ENCODE data around the gene SLC5A10.
"Not testable (repeated sequence)": the region's sequence is repeated elsewhere in the genome, so short reads cannot be mapped to it uniquely, and the experiment has no call there.

Gene SLC5A10

GRCh38 chr17:19017804-19018599 is 66.0 kb downstream of the SLC5A10 start:
- no peak for DNase-seq (ENCODE audit: low read depth)

DNA sequence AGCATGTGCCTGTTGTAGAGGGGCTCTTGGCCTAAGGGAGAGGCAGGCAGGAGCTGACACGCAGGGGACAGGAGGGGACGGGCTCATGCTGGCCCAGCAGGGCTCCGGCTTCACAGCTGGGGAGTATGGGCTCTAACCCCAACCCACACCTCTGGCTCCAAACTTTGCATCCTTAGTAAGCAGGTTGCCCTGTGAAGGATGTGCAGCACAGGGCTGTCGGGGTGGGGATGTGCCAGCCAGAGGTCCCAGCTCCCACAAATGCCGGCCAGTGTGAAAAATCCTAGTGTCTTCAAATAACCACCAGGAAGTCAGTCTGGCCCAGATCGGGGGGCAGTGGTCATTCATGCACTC is 66.6 kb downstream of the SLC5A10 start:
- no peak for DNase-seq (ENCODE audit: low read depth)

DNA sequence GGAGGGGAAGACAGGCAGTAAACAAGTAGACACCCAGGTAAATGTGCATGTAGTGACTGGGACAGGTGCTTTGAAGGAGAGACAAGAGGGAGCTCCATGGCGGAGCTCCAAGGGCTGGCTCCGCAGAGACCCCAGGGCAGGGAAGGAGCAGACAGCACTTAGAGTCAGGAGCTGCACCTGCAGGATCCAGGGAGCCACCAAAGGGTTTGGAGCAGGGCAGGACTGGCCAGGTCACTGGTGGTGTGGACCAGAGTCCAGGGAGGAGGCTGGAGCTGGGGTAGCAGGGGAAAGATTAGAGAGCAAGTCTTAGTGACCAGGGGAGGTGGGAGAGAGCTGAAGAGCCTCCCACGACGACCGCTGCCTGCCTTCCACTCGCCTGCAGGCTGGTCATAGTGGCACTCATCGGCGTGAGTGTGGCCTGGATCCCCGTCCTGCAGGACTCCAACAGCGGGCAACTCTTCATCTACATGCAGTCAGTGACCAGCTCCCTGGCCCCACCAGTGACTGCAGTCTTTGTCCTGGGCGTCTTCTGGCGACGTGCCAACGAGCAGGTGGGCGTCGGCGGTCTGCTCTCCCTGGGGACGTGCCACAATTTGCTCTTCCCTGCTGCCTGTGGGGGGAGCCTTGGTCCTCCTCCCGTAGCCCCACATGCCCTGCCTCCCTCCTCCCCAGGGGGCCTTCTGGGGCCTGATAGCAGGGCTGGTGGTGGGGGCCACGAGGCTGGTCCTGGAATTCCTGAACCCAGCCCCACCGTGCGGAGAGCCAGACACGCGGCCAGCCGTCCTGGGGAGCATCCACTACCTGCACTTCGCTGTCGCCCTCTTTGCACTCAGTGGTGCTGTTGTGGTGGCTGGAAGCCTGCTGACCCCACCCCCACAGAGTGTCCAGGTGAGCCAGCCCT is 67.3 kb downstream of the SLC5A10 start:
- no peak for DNase-seq (ENCODE audit: low read depth)

DNA sequence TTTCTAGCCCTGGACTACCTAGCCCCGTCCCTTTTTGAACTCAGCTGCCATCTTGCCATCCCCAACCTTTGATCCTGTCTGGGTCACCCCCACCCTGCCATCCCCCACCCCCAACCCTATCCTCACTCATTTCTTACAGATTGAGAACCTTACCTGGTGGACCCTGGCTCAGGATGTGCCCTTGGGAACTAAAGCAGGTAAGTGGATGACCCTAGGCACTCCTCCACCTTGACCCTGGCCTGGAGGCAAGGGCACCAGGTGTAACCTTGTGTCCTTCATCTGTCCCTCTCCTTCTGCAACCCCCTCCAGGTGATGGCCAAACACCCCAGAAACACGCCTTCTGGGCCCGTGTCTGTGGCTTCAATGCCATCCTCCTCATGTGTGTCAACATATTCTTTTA is 68.1 kb downstream of the SLC5A10 start:
- DNase-seq (ENCODE audit: low read depth): no peak

DNA sequence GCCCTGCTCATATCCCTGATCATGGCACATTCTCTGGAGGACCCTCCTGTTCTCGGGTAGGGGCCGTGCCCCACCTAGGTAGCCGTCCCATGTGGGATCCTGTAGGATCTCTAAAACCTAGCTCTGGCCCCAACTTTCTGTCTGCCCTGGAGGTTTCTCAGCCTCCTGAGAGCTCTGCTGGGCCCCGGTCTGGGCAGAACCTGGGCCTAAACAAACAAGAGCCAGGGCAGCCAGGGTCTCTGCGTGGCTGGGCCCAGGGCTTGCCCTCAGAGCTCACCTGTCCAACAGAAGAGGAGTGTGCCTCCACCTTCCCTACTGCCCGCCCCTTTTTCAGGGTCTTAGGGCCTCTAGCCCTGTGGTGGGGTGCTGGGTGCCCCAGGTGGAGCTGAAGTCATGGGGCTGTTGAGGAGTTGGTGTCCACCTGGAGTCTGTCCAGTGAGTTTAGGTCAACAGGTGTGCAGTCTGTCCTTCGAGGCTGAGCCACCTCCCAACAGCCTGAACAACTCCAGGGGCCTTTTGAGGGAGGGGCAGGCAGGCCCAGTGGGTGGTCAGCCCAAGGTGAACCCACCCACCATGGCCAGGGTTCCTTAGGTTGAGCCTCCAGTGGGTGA is 69.2 kb downstream of the SLC5A10 start:
- not testable (repeated sequence) for DNase-seq (ENCODE audit: low read depth)

GRCh38 chr17:19021622-19022083 is 69.7 kb downstream of the SLC5A10 start:
- no peak for DNase-seq (ENCODE audit: low read depth)

- no peak for DNase-seq (ENCODE audit: low read depth)
Observed at GRCh38 chr17:19022128-19022527, 70.2 kb downstream of the SLC5A10 start.

GRCh38 chr17:19022747-19023146 is 70.8 kb downstream of the SLC5A10 start:
- no peak for DNase-seq (ENCODE audit: low read depth)

GRCh38 chr17:19023209-19023999 is 71.4 kb downstream of the SLC5A10 start:
- DNase-seq (ENCODE audit: low read depth): no peak

DNA sequence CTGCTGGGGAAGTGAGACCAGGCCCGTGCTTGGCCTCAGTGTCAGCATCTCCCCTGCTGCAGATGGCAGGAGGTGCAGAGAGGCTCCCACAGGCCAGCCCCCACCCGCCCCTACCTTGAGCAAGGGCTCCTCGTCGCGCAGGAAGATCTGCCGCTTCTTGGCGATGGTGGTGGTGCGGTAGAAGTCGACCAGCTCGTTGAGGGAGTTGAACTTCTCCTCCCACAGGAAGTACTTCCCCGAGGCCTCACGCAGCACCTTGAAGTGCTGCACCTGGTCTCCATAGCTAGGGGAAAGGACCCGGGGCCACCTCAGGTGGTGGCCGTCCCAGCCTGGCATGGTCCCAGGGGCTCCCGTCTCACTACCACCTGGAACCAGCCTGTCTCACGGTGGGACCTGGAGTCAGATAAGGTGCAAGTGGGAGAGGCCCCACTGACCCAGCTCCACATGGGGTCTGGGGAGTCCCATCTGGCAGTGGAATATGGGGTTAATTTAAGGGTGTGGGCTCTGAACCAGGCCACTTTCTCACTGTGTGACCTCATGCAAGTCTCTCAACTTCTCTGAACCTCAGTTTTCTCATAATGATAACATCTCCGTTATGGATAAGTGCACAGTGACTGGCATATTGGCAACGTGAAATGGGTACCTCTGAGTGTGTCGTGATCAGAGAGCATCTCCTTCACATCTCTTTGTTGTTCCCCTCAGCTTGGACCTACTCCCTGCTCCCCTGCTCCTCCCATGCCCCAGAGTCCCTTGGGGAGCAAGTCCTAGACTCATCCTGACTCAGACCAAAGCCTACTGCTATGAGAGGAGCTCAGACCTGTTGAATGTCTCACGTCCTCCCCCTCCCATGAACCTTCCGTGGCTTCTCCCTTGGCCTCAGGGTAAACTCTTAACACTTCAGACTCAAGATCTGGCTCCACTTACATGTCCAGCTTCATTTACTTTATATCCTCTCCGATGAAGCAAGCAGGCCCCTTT is 72.4 kb downstream of the SLC5A10 start:
- DNase-seq (ENCODE audit: low read depth): no peak

- not testable (repeated sequence) for DNase-seq (ENCODE audit: low read depth)
Observed at GRCh38 chr17:19028671-19029070, 76.7 kb downstream of the SLC5A10 start.

GRCh38 chr17:19029740-19030139 is 77.8 kb downstream of the SLC5A10 start:
- DNase-seq (ENCODE audit: low read depth): not testable (repeated sequence)

DNA sequence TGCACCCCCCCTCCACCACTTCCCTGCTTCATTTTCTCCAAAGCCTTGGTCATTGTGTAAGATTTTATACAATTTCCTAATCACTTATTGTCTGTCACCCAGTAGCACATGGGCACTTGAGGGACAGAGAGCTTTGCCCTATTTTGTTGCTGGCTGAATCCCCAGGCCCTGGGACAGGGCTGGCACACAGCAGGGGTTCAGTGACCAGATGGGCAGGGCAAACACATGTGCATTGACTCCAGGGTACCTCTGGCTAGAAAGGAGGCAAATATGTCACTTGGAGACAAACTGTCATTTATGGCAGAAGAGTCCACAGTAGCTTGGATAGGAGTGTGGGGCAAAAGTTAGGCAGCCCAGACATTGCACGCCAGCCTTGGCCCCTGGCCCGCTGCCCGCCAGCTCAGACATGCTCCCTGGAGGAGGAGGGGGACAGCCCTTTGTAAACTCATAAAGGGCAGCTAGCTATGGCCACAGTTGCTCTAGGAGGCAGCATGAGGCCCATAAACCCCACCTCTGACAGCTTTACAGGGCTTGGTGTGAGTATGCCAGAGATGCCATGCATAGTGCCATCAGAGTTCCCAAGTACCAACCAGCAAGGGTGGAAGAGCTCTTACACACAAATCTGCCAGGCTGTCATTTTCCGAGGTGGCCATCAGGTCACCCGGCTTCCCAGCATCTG is 78.9 kb downstream of the SLC5A10 start:
- DNase-seq (ENCODE audit: low read depth): not testable (repeated sequence)

DNA sequence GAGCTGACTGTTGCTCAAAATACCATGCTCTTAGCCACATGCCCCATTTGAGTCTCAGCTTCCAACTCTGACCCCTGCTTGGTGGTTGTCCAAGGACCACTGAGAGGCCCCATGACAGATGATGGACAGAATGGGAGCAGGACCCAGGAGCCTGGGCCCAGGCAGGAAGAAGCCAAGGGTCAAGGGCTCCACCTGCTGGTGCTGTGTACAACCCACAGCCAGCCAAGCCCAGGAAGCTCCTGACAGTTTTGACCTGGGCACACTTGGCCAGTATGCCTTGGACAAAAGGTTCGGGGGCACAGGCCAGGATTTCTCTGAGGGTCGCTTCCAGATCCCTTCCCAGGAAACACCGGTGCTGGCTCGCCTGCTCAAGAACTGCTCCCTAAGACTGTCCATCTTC is 79.8 kb downstream of the SLC5A10 start:
- peak; percentile 17 for DNase-seq (ENCODE audit: low read depth)

DNA sequence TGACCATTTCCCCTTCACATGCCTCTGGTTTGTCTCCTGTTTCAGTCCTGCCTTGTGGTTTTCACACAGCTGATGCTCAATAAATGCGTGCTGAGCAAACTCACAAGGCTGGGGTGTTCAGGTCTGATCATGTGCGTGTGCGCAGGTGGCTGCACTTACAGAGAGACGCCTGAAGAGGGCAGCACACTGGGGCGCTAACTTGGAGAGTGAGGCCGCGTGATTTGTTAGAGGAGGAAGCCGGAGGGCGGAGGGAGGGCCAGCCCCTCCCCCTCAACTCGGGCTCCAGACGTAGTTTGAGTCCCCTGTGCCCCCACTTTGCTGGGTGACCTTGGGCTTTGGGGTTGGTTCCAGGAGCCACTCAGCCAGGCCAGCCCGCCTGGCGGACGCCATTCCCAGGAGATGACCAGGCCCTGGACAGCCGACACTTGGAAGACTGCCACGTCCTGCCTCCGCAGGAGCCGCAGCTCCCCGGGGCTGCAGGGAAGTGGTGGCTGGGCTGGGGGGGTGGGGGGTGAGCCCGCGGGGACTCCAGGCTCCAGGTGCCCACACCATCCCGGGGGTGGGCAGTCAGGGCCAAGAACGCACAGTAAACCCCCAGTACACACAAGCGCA is 80.5 kb downstream of the SLC5A10 start:
- DNase-seq (ENCODE audit: low read depth): not testable (repeated sequence)

DNA sequence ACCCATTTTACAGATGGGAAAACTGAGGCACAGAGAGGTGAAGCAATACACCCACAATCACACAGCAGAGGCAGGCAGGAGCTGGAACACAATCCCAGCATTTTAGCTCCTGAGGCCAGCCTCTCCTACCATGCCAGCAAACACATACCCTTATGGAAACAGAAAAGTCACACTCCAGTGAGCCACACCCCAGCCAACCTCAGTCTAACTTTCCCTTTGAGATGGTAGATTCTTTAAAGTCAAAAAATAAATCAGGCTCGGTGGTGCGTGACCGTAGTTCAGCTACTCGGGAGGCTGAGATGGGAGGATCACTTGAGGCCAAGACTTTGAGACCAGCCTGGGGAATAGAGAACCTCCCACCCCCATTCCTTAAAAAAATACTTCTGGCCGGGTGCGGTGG is 84.2 kb downstream of the SLC5A10 start:
- DNase-seq (ENCODE audit: low read depth): not testable (repeated sequence)

DNA sequence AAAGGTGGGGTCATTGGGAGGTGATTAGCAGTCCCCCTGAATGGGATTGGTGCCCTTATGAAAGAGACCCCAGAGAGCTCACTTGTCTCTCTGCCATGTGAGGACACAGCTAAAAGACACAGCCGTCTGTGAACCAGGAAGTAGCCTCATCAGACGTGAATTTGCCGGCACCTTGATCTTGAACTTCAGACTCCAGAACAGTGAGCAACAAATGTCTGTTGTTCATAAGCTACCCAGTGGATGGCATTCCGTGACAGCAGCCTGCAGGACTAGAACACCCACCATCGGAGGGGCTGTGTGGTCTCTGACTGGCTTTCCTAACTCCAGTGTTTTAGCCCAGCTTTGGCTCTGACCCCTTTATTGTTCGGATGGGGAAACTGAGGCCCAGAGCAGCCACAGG is 85.6 kb downstream of the SLC5A10 start:
- not testable (repeated sequence) for DNase-seq (ENCODE audit: low read depth)

GRCh38 chr17:19038007-19038406 is 86.0 kb downstream of the SLC5A10 start:
- not testable (repeated sequence) for DNase-seq (ENCODE audit: low read depth)

DNA sequence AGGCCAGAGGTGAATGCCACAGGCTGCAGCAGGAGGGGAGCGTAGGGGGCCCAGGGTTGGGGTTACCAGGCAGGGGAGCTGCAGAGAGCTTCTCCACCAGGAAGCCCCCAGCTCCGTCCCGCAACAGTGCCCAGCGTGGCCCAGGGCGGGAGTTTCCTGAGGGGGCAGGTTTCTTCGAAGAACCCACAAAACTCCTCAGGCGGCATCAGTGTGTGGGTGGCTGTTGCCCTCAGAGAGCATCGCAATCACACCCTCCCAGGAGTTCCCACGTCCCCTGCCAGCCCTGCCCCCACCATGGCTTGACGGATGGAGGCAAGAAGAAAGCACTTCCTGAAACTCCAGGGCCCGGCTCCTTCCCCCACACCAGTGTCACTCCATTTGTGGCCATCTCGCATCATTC is 86.8 kb downstream of the SLC5A10 start:
- DNase-seq (ENCODE audit: low read depth): not testable (repeated sequence)

Measured in activated gamma-delta T cell treated with anti-CD3 and anti-CD28 coated beads, Interleukin-2, amount 50 U/mL, for 16 hours (primary cell).